DND-41 (cell line): ENCODE measurements around the gene COX15.

Source experiments
- ATAC-seq: fragments of 200-7000 bp; cut with Tn5 transposase; 3 replicates; pipeline ENCODE4 v1.9.1; 2021; ENCODE audit warnings: low read depth; ENCODE audit not compliant: insufficient read depth
- DNase-seq: peaks from one replicate; pipeline ENCODE4 v3.0.0-alpha.2; 2020
- H2AFZ ChIP-seq: 2 replicates; pipeline ENCODE4 v1.6.0; 2012; ENCODE audit warnings: low read depth, low read length
- H3K27ac ChIP-seq: 2 replicates; pipeline ENCODE4 v1.5.1; 2012; ENCODE audit warnings: low read length, inconsistent platforms
- H3K27me3 ChIP-seq: fragments of 200-600 bp; sonication (generic); 2 replicates; pipeline ENCODE4 v1.6.0; 2012; ENCODE audit warnings: low read length, mild to moderate bottlenecking, inconsistent platforms; ENCODE audit not compliant: insufficient read depth, poor library complexity
- H3K36me3 ChIP-seq: 2 replicates; pipeline ENCODE4 v1.5.1; 2012; ENCODE audit warnings: low read length, inconsistent platforms; ENCODE audit not compliant: insufficient read depth
- H3K4me1 ChIP-seq: 2 replicates; pipeline ENCODE4 v1.5.1; 2012; ENCODE audit warnings: mild to moderate bottlenecking, low read length; ENCODE audit not compliant: insufficient read depth
- H3K4me2 ChIP-seq: 2 replicates; pipeline ENCODE4 v1.6.0; 2012; ENCODE audit warnings: mild to moderate bottlenecking, moderate library complexity, low read length, inconsistent platforms; ENCODE audit not compliant: insufficient read depth
- H3K4me3 ChIP-seq, 2 experiments: fragments of 200-600 bp in 1 of 2; shearing (Covaris generic) in 1 of 2; 2 replicates each; pipeline ENCODE4 v1.5.1; 2012 to 2016; ENCODE audit warnings: inconsistent platforms in 2 of 2, low read length in 2 of 2, mild to moderate bottlenecking in 2 of 2, low read depth in 1 of 2, moderate library complexity in 1 of 2
- H3K79me2 ChIP-seq: 2 replicates; pipeline ENCODE4 v1.6.0; 2012; ENCODE audit warnings: low read length, inconsistent platforms; ENCODE audit not compliant: insufficient read depth
- H3K9ac ChIP-seq: 2 replicates; pipeline ENCODE4 v1.6.0; 2012; ENCODE audit warnings: low read depth, mild to moderate bottlenecking, inconsistent platforms, low read length, moderate library complexity
- H3K9me3 ChIP-seq: 2 replicates; pipeline ENCODE4 v1.5.1; 2012; ENCODE audit warnings: low read length, moderate library complexity, mild to moderate bottlenecking, inconsistent platforms; ENCODE audit not compliant: insufficient read depth, severe bottlenecking
- H4K20me1 ChIP-seq: 2 replicates; pipeline ENCODE4 v1.6.0; 2012; ENCODE audit warnings: low read length; ENCODE audit not compliant: insufficient read depth
- CTCF ChIP-seq: IDR thresholded peaks from 2 replicates; pipeline ENCODE4 v1.5.1; 2012; ENCODE audit warnings: borderline replicate concordance, low read length, moderate library complexity, mild to moderate bottlenecking; ENCODE audit not compliant: poor library complexity, severe bottlenecking; ENCODE audit errors: extremely low read depth
- EZH2 ChIP-seq: IDR thresholded peaks from 3 replicates; pipeline ENCODE4 v1.6.1; 2012; ENCODE audit warnings: borderline replicate concordance, low read depth, mild to moderate bottlenecking, moderate library complexity, low read length, inconsistent platforms; ENCODE audit not compliant: severe bottlenecking

The COX15 gene

DNA sequence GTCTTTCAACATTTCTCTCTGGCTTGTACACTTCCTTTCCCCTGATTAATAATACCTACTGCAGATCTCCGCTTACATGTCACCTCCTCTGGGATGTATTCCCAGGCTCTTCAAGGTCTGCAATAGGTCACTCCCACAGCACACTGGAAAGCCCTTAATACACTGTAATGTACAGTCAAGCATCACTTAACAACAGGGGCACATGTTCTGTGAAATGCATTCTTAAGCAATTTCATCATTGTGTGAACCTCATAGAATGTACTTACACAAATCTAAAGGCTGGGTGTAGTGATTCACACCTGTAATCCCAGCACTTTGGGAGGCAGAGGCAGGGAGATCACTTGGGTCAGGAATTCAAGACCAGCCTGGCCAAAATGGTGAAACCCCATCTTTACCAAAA, 1.9 kb downstream of the COX15 start:
- Histone ChIP-seq H3K4me3 (no peak overlapping the region), H3K9me3 (no peaks in the 10 kb centered on the region), H3K4me2 (no peak overlapping the region), H3K4me1 (peaks cover 30% of the 10 kb centered on the region), H3K9ac (no peak overlapping the region), H3K27ac (no peak overlapping the region), H3K27me3 (no peaks in the 10 kb centered on the region), H2AFZ (no peak overlapping the region), H3K79me2 (peaks cover 39% of the 10 kb centered on the region), H3K36me3 (peaks cover 26% of the 10 kb centered on the region), H4K20me1 (no peaks in the 10 kb centered on the region)
- no peak for TF ChIP-seq EZH2
- TF ChIP-seq CTCF, result no peak
- DNase-seq (no peak), ATAC-seq (no peak)

GRCh38 chr10:99720387-99720786, 11.5 kb downstream of the COX15 start:
- Histone ChIP-seq H3K4me2 (no peak overlapping the region), H2AFZ (no peak overlapping the region), H3K27me3 (no peaks in the 10 kb centered on the region), H3K4me1 (no peaks in the 10 kb centered on the region), H4K20me1 (no peaks in the 10 kb centered on the region), H3K79me2 (no peaks in the 10 kb centered on the region), H3K4me3 (no peak overlapping the region), H3K27ac (no peak overlapping the region), H3K9me3 (no peaks in the 10 kb centered on the region), H3K36me3 (peaks cover 73% of the 10 kb centered on the region), H3K9ac (no peak overlapping the region)
- ATAC-seq (no peak), DNase-seq (no peak)
- no peak for TF ChIP-seq CTCF
- TF ChIP-seq EZH2, result no peak

DNA sequence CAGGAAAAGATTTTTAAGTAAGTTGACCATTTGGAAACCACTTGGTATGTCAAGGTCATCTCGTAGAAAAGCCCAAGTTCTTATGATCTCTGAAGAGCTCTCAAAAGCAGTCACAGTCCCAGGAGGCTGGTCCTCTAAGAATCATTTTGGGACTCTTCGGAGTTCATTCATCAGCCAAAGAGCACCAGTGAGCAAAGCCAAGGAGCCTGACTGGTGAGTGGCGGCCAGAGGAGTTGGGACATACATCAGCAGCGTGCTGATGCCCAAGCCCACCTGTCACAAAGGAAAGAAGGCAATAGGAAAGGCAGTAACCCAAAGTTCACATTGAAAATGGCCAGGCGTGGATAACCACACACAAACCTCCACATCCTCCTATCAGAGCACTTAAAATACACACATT, 17.5 kb downstream of the COX15 start:
- H3K9ac ChIP-seq, result no peak overlapping the region
- ATAC-seq, result no peak

More for the DNA sequence above, 17.5 kb downstream of the COX15 start:
- no peak overlapping the region for H3K4me2 ChIP-seq
- no peaks in the 10 kb centered on the region for H3K4me1 ChIP-seq
- H3K27ac ChIP-seq, result no peak overlapping the region
- H3K36me3 ChIP-seq, result peaks cover 57% of the 10 kb centered on the region
- no peak for TF ChIP-seq CTCF
- no peak for TF ChIP-seq EZH2
- no peaks in the 10 kb centered on the region for H3K27me3 ChIP-seq
- DNase-seq, result no peak
- no peaks in the 10 kb centered on the region for H3K79me2 ChIP-seq
- no peak overlapping the region for H2AFZ ChIP-seq
- H3K9me3 ChIP-seq, result no peaks in the 10 kb centered on the region
- H4K20me1 ChIP-seq, result no peaks in the 10 kb centered on the region
- H3K4me3 ChIP-seq, result no peak overlapping the region
